Measurements from ENCODE around the gene LEPROT.
"Not testable (repeated sequence)": the region's sequence is repeated elsewhere in the genome, so short reads cannot be mapped to it uniquely, and the experiment has no call there.

The LEPROT gene, protein sequence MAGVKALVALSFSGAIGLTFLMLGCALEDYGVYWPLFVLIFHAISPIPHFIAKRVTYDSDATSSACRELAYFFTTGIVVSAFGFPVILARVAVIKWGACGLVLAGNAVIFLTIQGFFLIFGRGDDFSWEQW

GRCh38 chr1:65420590-65421350, at the start of gene LEPROT, which contains the start of gene LEPR:
Gene LEPROT, plus strand, starts transcription at chr1:65420668. Its CDS starts 57 bp downstream, at chr1:65420725.
Gene LEPR, plus strand, starts transcription at chr1:65420668. Its CDS starts 144,898 bp downstream, at chr1:65565566.
- FAIRE-seq, result no peak

GRCh38 chr1:65371544-65371943, 48.9 kb upstream of the LEPROT start:
- FAIRE-seq (no peak), DNase-seq (ENCODE audit: low spot score) (no peak)

More at GRCh38 chr1:65420590-65421350, at the start of gene LEPROT, which contains the start of gene LEPR:
- no peak for DNase-seq (ENCODE audit: low spot score)

- DNase-seq (ENCODE audit: low spot score) (no peak), FAIRE-seq (no peak)
Measured at GRCh38 chr1:65372557-65372956, 47.9 kb upstream of the LEPROT start.

DNA sequence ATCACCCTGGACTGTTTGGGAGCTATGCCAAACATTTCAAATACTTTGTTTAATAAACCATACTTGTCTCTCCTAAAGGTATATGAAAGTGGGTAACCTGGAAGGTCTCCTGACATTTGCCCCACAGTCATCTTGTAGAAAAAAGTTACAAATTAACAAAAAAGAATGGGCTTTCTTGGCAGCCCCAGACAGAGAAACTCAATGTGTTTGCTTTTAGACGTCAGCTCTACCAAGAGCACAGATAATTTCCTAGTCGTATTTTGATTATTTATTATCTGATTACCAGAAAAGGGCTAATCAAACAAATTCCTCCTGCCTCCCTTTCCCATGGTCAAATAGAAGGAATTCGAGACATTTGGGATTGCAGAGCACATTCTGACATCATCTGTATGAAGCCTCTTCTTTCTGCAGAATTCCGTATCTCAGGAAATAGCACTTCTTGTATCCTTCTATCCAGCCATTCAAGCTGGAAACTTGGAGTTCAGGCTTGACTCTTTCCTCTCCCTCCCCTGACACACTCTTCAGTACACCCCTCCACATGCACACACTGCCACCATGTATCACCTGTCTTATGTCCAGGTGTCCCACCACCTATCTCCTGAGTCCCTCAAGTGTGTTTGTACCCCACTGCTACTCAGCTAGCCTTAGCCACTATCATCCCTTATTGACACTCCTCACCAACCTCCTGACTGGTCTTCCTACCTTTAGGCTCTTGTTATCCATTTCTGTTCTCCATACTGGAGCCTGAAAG, 42.8 kb upstream of the LEPROT start:
- FAIRE-seq (no peak), DNase-seq (ENCODE audit: low spot score) (no peak)

DNA sequence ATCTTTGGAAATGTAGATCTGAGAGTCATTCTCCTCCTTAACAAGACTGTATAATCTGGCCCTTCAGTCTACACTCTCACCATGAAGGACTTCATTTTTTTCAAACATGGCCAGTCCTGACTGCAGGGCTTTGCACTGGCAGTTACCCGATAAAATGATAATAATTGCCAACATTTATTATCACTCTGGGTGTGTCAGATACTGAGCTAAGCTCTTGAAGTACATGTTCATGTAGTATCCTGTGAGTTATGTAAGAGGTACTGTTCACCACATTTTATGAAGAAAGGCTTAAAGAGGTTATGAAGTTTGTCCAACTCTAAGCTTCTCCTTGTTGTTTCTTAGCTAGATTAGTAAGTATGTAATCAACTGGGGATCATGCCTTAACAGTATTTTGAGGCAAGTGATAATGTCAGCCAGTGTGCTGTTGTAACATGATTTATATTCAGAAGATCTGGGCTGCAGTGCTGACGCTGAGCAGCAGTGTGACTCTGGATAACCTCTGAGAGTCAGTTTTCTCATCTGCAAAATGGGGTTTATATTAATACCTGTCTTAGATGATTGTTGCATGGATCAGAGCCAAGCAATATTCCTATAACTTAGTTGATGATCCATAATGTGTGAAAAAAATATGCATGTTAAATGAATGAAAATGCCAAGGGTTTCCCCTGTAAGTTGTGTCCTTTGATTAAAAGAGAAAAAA, 42.1 kb upstream of the LEPROT start:
- DNase-seq (ENCODE audit: low spot score) (no peak), FAIRE-seq (no peak)

DNA sequence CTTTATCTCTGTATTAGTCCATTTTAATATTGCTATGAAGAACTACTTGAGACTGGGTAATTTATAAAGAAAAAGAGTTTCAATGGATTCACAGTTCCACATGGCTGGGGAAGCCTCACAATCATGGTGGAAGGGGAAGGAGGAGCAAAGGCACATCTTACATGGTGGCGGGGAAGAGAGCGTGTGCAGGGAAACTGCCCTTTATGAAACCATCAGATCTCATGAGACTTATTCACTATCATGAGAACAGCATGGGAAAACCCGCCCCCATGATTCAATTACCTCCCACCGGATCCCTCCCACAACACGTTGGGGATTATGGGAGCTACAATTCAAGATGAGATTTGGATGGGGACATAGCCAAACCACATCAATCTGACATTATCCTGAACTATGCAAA, 36.0 kb upstream of the LEPROT start:
- not testable (repeated sequence) for DNase-seq (ENCODE audit: low spot score); FAIRE-seq

DNA sequence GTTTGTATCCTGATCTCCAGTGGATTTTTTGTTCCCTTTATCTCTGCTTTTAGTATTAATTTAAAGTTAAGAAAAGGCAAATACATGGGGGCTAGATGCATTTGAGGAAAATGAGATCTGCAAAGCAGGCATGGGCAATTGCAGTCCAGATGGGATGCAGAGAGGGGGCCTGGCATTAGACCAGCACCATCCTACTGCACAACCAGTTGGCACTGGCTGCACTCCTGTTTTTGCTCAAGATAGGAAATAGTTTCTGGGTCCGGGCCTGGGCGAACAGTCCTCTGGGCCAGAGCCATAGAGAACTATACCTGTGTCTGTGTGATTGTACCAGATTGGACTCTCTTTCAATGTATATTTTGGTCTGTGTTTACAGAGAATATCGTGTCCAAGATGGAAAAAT, 34.0 kb upstream of the LEPROT start:
- no peak for FAIRE-seq
- no peak for DNase-seq (ENCODE audit: low spot score)

- DNase-seq (ENCODE audit: low spot score) (no peak), FAIRE-seq (no peak)
Measured at GRCh38 chr1:65387821-65388220, 32.6 kb upstream of the LEPROT start.

GRCh38 chr1:65388908-65389695, 31.4 kb upstream of the LEPROT start:
- FAIRE-seq, result no peak
- no peak for DNase-seq (ENCODE audit: low spot score)

DNA sequence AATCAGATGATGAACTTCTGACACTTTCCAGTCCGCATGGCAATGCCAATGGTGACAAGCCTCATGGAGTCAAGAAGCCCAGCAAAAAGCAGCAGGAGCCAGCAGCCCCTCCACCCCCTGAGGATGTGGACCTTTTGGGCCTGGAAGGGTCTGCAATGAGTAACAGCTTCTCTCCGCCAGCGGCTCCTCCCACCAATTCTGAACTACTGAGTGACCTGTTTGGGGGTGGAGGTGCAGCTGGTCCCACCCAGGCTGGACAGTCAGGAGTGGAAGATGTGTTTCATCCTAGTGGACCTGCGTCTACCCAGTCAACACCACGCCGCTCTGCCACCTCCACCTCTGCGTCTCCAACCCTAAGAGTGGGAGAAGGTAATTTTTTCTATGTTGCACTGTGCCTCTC, 28.0 kb upstream of the LEPROT start:
- DNase-seq (ENCODE audit: low spot score), result no peak
- FAIRE-seq, result no peak

DNA sequence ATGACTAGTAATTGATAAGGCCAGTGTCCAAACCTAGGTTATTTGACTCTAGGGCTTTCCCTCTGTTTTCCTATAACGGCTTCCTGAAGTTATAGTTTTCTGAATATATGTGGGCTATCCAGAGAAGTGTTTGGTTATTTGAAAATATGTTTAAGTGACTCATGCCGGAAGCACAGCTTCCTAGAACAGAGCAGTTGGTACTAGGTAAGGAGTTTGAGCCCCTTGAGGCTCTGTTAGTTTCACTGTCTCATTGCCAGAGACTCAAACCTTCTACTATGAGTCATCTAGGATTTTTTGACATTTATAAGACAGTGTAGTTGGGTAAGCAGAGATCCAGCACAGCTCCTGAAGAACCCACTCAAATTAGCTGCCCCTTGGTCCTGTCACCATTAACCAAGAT, 27.1 kb upstream of the LEPROT start:
- no peak for FAIRE-seq

GRCh38 chr1:65393928-65394327, 26.5 kb upstream of the LEPROT start:
- FAIRE-seq, result no peak
- no peak for DNase-seq (ENCODE audit: low spot score)

More for the DNA sequence above, 27.1 kb upstream of the LEPROT start:
- DNase-seq (ENCODE audit: low spot score), result peak; percentile 40

DNA sequence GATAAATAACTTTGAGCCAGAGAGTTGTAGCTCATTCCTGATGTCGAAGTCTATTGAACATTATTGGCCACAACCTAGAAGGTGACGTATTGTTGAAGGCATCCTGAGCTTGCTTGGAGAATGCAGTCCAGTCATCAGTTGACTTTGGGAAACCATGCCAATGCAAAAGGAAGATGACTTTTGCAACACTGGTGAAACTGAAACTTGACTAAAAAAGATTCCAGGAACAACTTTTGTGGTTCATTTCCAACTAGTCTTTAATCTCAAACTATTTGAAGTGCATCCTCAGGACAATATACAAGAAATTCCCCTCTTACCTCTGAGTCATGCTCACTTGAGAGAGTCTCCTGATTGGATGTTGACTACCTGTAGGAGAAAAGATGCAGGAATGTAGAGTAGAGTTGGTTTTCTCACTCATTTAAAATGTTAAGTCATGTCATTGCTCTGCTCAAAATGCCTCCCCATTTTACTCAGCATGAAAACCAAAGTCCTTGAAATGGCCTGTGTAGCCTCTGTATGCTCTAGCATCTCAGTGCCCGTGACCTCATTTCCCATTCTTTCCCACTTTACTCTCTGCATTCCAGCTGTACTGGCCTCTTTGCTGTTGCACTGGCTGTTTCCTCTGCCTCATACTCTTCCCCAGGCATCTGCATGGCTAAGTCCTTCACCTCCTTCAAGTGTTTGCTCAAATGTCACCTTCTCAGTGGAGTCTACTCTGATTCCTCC, 24.4 kb upstream of the LEPROT start:
- peak; percentile 48 for FAIRE-seq
- DNase-seq (ENCODE audit: low spot score), result peak; percentile 52

GRCh38 chr1:65398083-65398482, 22.4 kb upstream of the LEPROT start:
- DNase-seq (ENCODE audit: low spot score) (no peak), FAIRE-seq (no peak)

- no peak for DNase-seq (ENCODE audit: low spot score)
- no peak for FAIRE-seq
Measured at GRCh38 chr1:65399003-65399402, 21.5 kb upstream of the LEPROT start.

- FAIRE-seq (no peak), DNase-seq (ENCODE audit: low spot score) (no peak)
Measured at GRCh38 chr1:65401612-65402011, 18.9 kb upstream of the LEPROT start.

DNA sequence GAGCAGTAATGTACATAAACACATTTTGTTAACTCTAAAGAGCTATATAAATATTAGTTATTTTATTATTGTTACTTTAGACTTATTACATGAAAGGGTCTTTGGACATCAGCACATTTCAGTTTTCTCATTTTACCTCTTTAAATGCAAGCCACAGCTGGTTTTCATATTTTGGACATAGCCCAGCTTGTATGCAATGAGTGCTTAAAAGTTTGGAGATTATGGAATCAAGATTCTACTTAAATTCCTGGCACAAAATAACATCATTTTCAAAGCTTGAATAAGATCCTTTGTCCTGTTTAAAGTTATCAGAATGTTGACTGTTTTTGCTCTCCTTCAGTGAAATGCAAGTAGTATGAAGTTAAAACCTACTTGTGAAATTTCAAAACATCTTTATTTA, 15.5 kb upstream of the LEPROT start:
- DNase-seq (ENCODE audit: low spot score), result no peak
- no peak for FAIRE-seq

DNA sequence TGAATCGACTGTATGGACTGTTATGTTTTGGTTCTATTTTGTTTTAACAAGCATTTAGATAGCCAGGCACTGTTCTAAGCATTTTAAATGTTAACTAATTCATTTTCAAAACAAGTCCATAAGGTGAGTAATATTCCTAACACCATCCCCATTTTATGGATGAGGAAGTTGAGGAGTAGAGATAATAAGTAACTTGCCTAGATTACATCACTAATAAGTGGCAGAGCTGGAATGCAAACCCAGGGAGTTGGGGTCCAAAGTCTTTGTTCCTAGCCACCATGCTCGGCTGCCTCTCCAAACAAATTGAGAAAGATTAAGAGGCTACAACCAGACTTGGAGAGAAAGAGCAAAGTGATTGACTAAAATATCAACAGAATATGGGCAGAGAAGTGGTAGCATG, 12.6 kb upstream of the LEPROT start:
- no peak for DNase-seq (ENCODE audit: low spot score)
- FAIRE-seq, result no peak

- FAIRE-seq (no peak), DNase-seq (ENCODE audit: low spot score) (no peak)
Measured at GRCh38 chr1:65409314-65409713, 11.2 kb upstream of the LEPROT start.

- FAIRE-seq (no peak), DNase-seq (ENCODE audit: low spot score) (no peak)
Measured at GRCh38 chr1:65409816-65410326, 10.6 kb upstream of the LEPROT start.
